HCT116 (cell line): ENCODE data around the gene SPTSSA. TPM values are rescaled to one million over a fixed set of nuclear protein-coding genes. Genes with fewer than 3 reads are reported as not detected.

Experiments used
- ATAC-seq: fragments of 200-7000 bp; cut with Tn5 transposase; 2 replicates; pipeline ENCODE4 v1.9.1; 2020; ENCODE audit warnings: mild to moderate bottlenecking, moderate library complexity
- BruUV-seq: library from RNA; stranded (reverse); fragments of 400-500 nt; replicated peaks from 2 replicates; lab custom pipeline; 2021; lab: Mats Ljungman, UMichigan
- CTCF ChIA-PET: fragments of 300-600 bp; sonication (Branson Sonifier 250); formaldehyde crosslinking; loops from one replicate; lab custom pipeline; 2021; ENCODE audit warnings: antibody characterized with exemption; lab: Charles Lee
- POLR2A ChIA-PET: fragments of 300-600, 350-600 bp; sonication (Branson Sonifier 250); formaldehyde crosslinking; loops from one replicate; lab custom pipeline; 2021; ENCODE audit warnings: antibody characterized with exemption; lab: Charles Lee
- RAD21 ChIA-PET, 2 experiments: fragments of 300-600 bp; sonication (Branson Sonifier 250); formaldehyde crosslinking; loops; one replicate each; lab custom pipeline; 2023; ENCODE audit warnings: low total read pairs in 2 of 2; ENCODE audit not compliant: uncharacterized antibody in 2 of 2, unreplicated experiment in 2 of 2, low non-redundant PET in 1 of 2; lab: Charles Lee
- DNase-seq: peaks from one replicate; pipeline ENCODE4 v3.0.0-alpha.2; 2010; ENCODE audit warnings: low read depth, low spot score
- H2AFZ ChIP-seq: fragments of 200-600 bp; shearing (Covaris generic), sonication (generic); 2 replicates; pipeline ENCODE4 v1.6.1; 2017; ENCODE audit warnings: low read depth, mixed run types, mixed read lengths, antibody characterized with exemption, low read length; ENCODE audit not compliant: poor library complexity, severe bottlenecking
- H3K27ac ChIP-seq: 2 replicates; pipeline ENCODE4 v1.5.1; 2012; ENCODE audit warnings: low read depth, low read length
- H3K27me3 ChIP-seq: fragments of 200-600 bp; sonication (generic); 2 replicates; pipeline ENCODE4 v1.6.1; 2016; ENCODE audit warnings: mixed run types, low read length, mixed read lengths; ENCODE audit not compliant: insufficient read depth
- H3K36me3 ChIP-seq, 2 experiments: fragments of 200-500 bp in 1 of 2; fragments of 200-600 bp in 1 of 2; sonication (Bioruptor generic) in 1 of 2; sonication (generic) in 1 of 2; 2 replicates each; pipeline versions ENCODE4 v1.5.1 to v1.6.1; 2014 to 2016; ENCODE audit warnings: low read length in 2 of 2, inconsistent platforms in 1 of 2, mixed read lengths in 1 of 2, mixed run types in 1 of 2; ENCODE audit not compliant: insufficient read depth in 2 of 2, control insufficient read depth in 1 of 2
- H3K4me1 ChIP-seq, 2 experiments: fragments of 200-600 bp in 1 of 2; sonication (generic) in 1 of 2; 2 replicates each; pipeline versions ENCODE4 v1.5.1 to v1.6.1; 2012 to 2017; ENCODE audit warnings: low read length in 2 of 2, inconsistent platforms in 1 of 2, mild to moderate bottlenecking in 1 of 2, mixed read lengths in 1 of 2, mixed run types in 1 of 2, moderate library complexity in 1 of 2; ENCODE audit not compliant: insufficient read depth in 2 of 2, control insufficient read depth in 1 of 2
- H3K4me2 ChIP-seq: fragments of 200-600 bp; sonication (generic); 2 replicates; pipeline ENCODE4 v1.6.1; 2017; ENCODE audit warnings: mixed run types, low read length, mixed read lengths
- H3K4me3 ChIP-seq, 2 experiments: fragments of 200-600 bp in 1 of 2; sonication (generic) in 1 of 2; replicated peaks in 1 of 2; 2 replicates each; pipeline ENCODE4 v1.5.1; 2011 to 2016; ENCODE audit warnings: low read length in 2 of 2, control low read depth in 1 of 2, low read depth in 1 of 2, mild to moderate bottlenecking in 1 of 2, mixed read lengths in 1 of 2, mixed run types in 1 of 2
- H3K79me2 ChIP-seq: fragments of 200-600 bp; sonication (generic); 2 replicates; pipeline ENCODE4 v1.6.1; 2017; ENCODE audit warnings: mild to moderate bottlenecking, mixed run types, low read length, moderate library complexity, mixed read lengths; ENCODE audit not compliant: insufficient read depth
- H3K9ac ChIP-seq: fragments of 200-600 bp; sonication (generic); 2 replicates; pipeline ENCODE4 v1.6.1; 2016; ENCODE audit warnings: low read length, mixed read lengths
- H3K9me2 ChIP-seq: fragments of 200-600 bp; sonication (generic), shearing (Covaris generic); 2 replicates; pipeline ENCODE4 v1.6.1; 2017; ENCODE audit warnings: mixed run types, mild to moderate bottlenecking, moderate library complexity; ENCODE audit not compliant: insufficient read depth
- H3K9me3 ChIP-seq, 2 experiments: fragments of 200-500 bp in 1 of 2; fragments of 200-600 bp in 1 of 2; sonication (Bioruptor generic) in 1 of 2; sonication (generic) in 1 of 2; 2 replicates each; pipeline ENCODE4 v1.6.1; 2014 to 2017; ENCODE audit warnings: low read length in 2 of 2, mixed read lengths in 2 of 2, inconsistent platforms in 1 of 2, low read depth in 1 of 2, mild to moderate bottlenecking in 1 of 2, mixed run types in 1 of 2, moderate library complexity in 1 of 2; ENCODE audit not compliant: control insufficient read depth in 1 of 2, insufficient read depth in 1 of 2
- H4K20me1 ChIP-seq: fragments of 200-600 bp; sonication (generic), shearing (Covaris generic); 2 replicates; pipeline ENCODE4 v1.6.1; 2017; ENCODE audit warnings: mixed run types, mild to moderate bottlenecking, moderate library complexity; ENCODE audit not compliant: insufficient read depth
- ATF3 ChIP-seq: IDR thresholded peaks from 2 replicates; pipeline ENCODE4 v1.6.1; 2012
- CBX3 ChIP-seq: IDR thresholded peaks from 2 replicates; pipeline ENCODE4 v1.6.1; 2012; ENCODE audit warnings: low read depth
- CTCF ChIP-seq, 3 experiments: fragments of 200-600 bp in 1 of 3; sonication (generic) in 1 of 3; IDR thresholded peaks in 2 of 3; conservative IDR thresholded peaks in 1 of 3; 2 replicates each; pipeline ENCODE4 v1.5.1; 2012 to 2017; ENCODE audit warnings: low read depth in 2 of 3, low read length in 2 of 3, antibody characterized with exemption in 1 of 3, borderline replicate concordance in 1 of 3, control low read depth in 1 of 3, mild to moderate bottlenecking in 1 of 3, mixed read lengths in 1 of 3, mixed run types in 1 of 3, moderate library complexity in 1 of 3; ENCODE audit not compliant: insufficient read depth in 1 of 3
- ELF1 ChIP-seq: IDR thresholded peaks from 2 replicates; pipeline ENCODE4 v1.6.1; 2012; ENCODE audit warnings: low read depth, borderline replicate concordance
- EZH2 ChIP-seq: fragments of 200-600 bp; sonication (generic); IDR thresholded peaks from 2 replicates; pipeline ENCODE4 v1.6.1; 2017; ENCODE audit warnings: antibody characterized with exemption, mixed run types
- JUND ChIP-seq: IDR thresholded peaks from 2 replicates; pipeline ENCODE4 v1.6.1; 2012
- MAX ChIP-seq: IDR thresholded peaks from 2 replicates; pipeline ENCODE4 v1.6.1; 2012
- POLR2A ChIP-seq: IDR thresholded peaks from 2 replicates; pipeline ENCODE4 v1.7.0; 2011; ENCODE audit warnings: borderline replicate concordance; ENCODE audit not compliant: insufficient read depth, insufficient read length; ENCODE audit errors: extremely low read depth
- POLR2AphosphoS5 ChIP-seq: IDR thresholded peaks from 2 replicates; pipeline ENCODE4 v1.6.1; 2011; ENCODE audit warnings: mild to moderate bottlenecking, low read depth, low read length, moderate library complexity
- RAD21 ChIP-seq: IDR thresholded peaks from 2 replicates; pipeline ENCODE4 v1.6.1; 2012; ENCODE audit warnings: low read depth, mild to moderate bottlenecking
- REST ChIP-seq: IDR thresholded peaks from 2 replicates; pipeline ENCODE4 v1.6.1; 2012; ENCODE audit warnings: low read depth
- SIN3A ChIP-seq: IDR thresholded peaks from 2 replicates; pipeline ENCODE4 v1.6.1; 2012; ENCODE audit warnings: low read depth
- SRF ChIP-seq: IDR thresholded peaks from 2 replicates; pipeline ENCODE4 v1.6.1; 2012; ENCODE audit warnings: low read depth
- TCF7L2 ChIP-seq: IDR thresholded peaks from 2 replicates; pipeline ENCODE4 v1.7.0; 2011; ENCODE audit warnings: borderline replicate concordance, inconsistent platforms; ENCODE audit not compliant: insufficient read depth, insufficient read length; ENCODE audit errors: extremely low read depth
- YY1 ChIP-seq: IDR thresholded peaks from 2 replicates; pipeline ENCODE4 v1.6.1; 2011; ENCODE audit warnings: low read length, low read depth, moderate library complexity, mild to moderate bottlenecking; ENCODE audit not compliant: insufficient replicate concordance; ENCODE audit errors: extremely low read depth
- ZFX ChIP-seq: fragments of 450-650 bp; IDR thresholded peaks from 2 replicates; pipeline ENCODE4 v1.6.1; 2017
- ZNF274 ChIP-seq: fragments of 200-500 bp; sonication (Bioruptor generic); IDR thresholded peaks from 2 replicates; pipeline ENCODE4 v1.6.1; 2014; ENCODE audit warnings: mild to moderate bottlenecking, low read depth, low read length, inconsistent platforms
- intact Hi-C: fragments of 100-400 bp; cut with micrococcal nuclease; formaldehyde crosslinking; loops from 2 replicates; pipeline ENCODE4 v1.10.0; 2022
- total RNA-seq: library from RNA; stranded (reverse); gene quantifications from one replicate; pipeline ENCODE4 v1.2.1, GENCODE V29; 2021; ENCODE audit not compliant: unreplicated experiment

Gene SPTSSA
- total RNA-seq, 1 experiment from 2014 or later, result 17.0 TPM

- peak; percentile 19; the same call in 1 of the 2 replicates for TF ChIP-seq RAD21
- TF ChIP-seq JUND, result peak; percentile 91
- TF ChIP-seq ELF1, result peak; percentile 58
- TF ChIP-seq MAX, result peak; percentile 70
- TF ChIP-seq POLR2AphosphoS5, result peak; percentile 66
Observed at GRCh38 chr14:34496679-34497513, 34.9 kb upstream of the SPTSSA start (continued).

GRCh38 chr14:34496007-34496678, 34.1 kb upstream of the SPTSSA start:
- Histone ChIP-seq H3K27ac (peak overlapping the region; percentile 62), H4K20me1 (no peaks in the 10 kb centered on the region), H3K9me3 (no peaks in the 10 kb centered on the region), H3K4me3 (no peak overlapping the region), H3K4me2 (peak overlapping the region; percentile 76), H3K36me3 (no peaks in the 10 kb centered on the region), H3K9me2 (no peaks in the 10 kb centered on the region), H3K79me2 (no peaks in the 10 kb centered on the region), H2AFZ (peak overlapping the region; percentile 86), H3K4me1 (peaks cover 21 to 42% of the 10 kb centered on the region in 2 experiments), H3K27me3 (no peaks in the 10 kb centered on the region), H3K9ac (peak overlapping the region; percentile 54; the same call in 1 of the 2 replicates)
- CTCF ChIA-PET, result interaction anchor here (1.0 to 6.9 kb wide), 5 partner anchors 15 to 173 kb away, joined by 3 to 99 read pairs (median 4); no protein-coding TSS in a partner anchor
- POLR2A ChIA-PET, result interaction anchor here (0.7 to 5.2 kb wide), 3 partner anchors 10 to 165 kb away, joined by 3 to 25 read pairs (median 9); no protein-coding TSS in a partner anchor
- BruUV-seq, result no TSS peak
- no peak for DNase-seq
- RAD21 ChIA-PET, result interaction anchor here (0.6 to 2.8 kb wide), 4 partner anchors 10 to 164 kb away, joined by 3 to 21 read pairs (median 8); no protein-coding TSS in a partner anchor
- no peak for ATAC-seq
- intact Hi-C loops, result loop anchor here (10.0 kb wide), 1 partner anchor 651 kb away; no protein-coding TSS in a partner anchor
- TF ChIP-seq ELF1 (no peak), SIN3A (no peak), ATF3 (no peak), ZNF274 (no peak), EZH2 (no peak), ZFX (no peak), POLR2A (no peak), SRF (no peak), CBX3 (no peak), CTCF (IDR thresholded peaks at IDR 0.05 in 2 of 3, conservative IDR thresholded peaks at IDR 0.05 in 1 of 3; ENCODE audit: borderline replicate concordance in 1 of 3, insufficient read depth in 1 of 3, low read depth in 2 of 3, low read length in 2 of 3) (no peak), RAD21 (no peak), REST (no peak), JUND (no peak), YY1 (no peak), TCF7L2 (no peak)
